Left hindlimb (tissue), 1 donor: ENCODE results near the gene GADD45B.

Source experiments
- DNase-seq: peaks from one replicate; pipeline ENCODE4 v3.0.0-alpha.2; 2018

Gene GADD45B, protein sequence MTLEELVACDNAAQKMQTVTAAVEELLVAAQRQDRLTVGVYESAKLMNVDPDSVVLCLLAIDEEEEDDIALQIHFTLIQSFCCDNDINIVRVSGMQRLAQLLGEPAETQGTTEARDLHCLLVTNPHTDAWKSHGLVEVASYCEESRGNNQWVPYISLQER

GRCh38 chr19:2475702-2476450 lies at the start of gene GADD45B:
GADD45B (plus strand) TSS chr19:2476127; CDS start chr19:2476359, 232 bp downstream.
- peak; percentile 98 for DNase-seq

DNA sequence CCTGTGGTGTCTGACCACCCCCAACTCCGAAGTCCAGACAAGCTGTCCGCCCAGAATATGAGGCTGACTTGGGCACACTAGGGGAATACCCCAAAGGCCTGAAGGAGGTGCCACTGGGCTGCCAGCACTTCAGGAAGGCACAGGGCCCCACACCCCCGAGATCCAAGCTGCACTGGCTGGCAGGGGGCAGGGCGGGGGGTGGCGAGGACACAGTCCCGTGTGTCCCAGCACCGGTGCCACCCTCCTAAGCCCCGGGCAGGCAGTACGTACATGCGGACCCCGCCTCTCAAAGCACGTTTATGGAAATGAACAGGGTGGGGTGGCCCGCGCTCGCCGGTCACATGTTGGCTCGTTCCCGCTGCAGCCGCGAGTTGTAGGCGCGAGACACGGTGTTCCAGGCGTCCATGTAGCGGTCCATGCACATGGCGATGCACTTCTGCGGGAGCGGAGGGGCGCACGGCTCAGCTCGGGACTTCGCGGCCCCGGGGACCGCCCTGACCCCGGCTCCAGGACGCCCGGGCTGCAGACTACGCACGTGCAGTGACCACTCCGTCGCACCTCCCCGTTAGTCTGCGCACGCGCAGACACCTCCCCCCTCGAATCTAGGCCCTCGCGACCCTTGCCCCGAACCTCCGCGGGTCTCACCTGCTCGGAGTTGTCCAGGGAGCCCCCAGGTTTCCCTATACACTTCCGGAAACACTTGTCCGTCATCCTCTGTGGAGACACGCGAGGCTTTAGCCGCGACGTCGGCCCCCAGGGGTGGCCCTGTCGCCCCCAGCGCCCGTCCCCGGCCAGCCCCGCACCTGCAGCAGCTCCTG lies 49.1 kb upstream of the GADD45B start:
- no peak for DNase-seq

- peak; percentile 98 for DNase-seq
Measured at GRCh38 chr19:2427429-2428320, 48.3 kb upstream of the GADD45B start, which contains the start of gene TIMM13. TIMM13 (minus strand) TSS chr19:2427586; CDS start chr19:2427533, 53 bp downstream.

GRCh38 chr19:2428321-2428690 lies 47.6 kb upstream of the GADD45B start:
- DNase-seq, result no peak

DNA sequence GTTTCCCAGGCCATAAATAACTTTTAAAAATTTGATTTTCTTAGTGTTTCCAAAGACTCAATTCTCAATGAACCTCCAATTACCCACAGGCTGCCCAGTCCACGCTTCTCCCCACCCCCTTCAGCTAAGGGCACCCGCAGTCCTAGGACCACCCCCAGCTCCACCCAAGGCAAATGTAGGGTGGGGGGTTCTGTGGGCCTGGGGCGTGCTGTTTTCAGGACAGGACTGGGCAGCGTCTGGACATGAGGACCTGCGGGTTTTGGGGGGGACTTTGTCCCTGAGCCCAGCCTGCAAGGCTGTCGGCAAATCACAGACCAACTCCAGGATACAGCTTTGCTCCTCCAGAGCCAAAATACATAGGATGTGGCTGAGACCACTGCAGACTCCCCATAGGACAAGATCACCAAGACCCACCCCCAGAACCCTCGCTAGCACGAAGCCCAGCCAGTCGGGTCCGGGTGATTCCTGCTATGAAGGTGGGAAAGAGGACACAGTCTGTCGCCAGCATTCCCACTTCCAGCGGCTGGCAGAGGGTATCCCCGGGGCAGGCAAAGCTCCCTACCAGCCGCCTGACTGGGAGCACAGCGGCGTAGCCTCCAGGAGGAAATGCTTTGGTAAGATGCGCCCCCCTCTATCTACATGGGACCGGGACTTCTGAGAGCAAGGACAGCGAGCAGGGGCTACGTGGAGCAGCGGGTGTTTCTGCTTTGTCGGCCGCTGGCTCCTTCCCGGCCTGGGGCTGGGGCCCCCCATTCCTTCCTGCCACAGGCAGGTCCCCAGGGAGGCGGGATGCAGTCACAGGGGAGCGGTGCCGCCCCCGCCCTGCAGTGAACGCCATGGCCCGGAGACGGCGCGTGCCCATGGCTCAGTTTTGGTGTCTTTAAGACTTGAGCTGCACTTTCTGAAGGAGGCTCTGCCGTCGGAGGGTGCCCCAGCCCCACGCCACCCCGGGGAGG lies 46.9 kb upstream of the GADD45B start:
- DNase-seq, result no peak

GRCh38 chr19:2429917-2430535 lies 45.9 kb upstream of the GADD45B start:
- DNase-seq, result no peak

DNA sequence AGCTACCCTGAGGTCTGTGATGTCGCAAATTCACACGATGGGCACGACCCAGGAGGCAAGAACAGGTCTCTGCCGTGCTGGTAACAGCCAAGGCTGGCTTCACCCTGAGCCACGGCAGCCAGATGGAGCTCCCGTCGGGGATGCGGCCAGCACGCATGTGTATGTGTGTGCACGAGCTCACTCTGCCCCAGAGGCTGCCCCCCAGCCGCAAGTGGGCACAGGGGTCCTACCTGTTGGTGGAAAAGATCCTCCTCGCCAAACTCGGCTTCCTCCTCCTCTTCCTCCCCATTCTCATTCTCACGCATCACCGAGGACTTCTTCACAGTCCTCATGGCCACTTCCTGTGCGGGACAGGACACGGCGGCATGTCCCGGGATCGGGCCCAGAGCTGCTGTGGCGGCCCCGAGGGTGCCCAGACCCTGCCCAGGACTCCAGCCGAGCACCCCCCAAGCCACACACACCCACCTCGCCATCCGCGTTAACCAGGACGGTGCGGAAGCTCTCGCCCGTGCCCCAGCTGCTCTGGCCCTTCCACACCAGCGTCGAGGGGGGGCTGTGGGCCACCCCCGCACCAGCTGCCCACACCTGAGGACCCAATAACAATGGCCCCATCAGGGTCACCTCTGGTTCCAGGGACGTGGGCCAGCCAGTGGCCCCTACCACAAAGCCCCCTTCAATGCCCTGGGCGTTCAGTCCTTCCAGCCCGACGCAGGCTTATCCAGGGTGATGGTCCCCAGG lies 44.4 kb upstream of the GADD45B start:
- no peak for DNase-seq

DNA sequence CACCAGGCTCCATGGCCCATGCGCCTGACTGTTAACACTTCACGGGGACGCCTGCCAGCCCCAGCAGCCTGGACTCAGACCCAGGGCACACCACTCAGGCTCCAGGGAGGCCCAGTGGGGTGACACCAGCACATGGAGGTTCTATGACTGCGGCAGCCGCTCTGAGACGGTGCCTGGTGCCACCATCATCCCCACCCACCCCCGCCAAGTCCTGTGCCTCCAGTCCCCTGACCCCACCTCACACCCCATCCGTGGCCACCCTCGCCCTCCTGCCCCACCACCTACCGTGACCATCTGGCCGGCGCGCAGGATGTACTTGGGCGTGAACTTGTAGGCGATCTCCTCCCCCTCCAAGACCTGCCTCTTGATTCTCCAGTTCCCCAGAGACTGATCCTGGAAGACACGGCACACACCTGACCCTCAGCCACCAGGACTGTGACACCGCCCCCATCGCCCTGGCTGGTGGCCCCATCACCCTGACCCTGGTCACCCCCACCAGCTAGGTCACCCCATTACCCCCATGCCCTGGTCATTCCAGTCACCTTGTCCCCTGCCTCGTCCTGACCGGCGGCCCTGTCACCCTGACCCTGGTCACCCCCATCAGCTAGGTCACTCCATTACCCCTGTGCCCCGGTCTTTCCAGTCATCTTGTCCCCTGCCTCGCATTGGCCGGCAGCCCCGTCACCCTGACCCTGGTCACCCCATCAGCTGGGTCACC lies 43.6 kb upstream of the GADD45B start:
- no peak for DNase-seq

GRCh38 chr19:2433854-2434253 lies 42.1 kb upstream of the GADD45B start:
- no peak for DNase-seq

- no peak for DNase-seq
Measured at GRCh38 chr19:2434267-2434666, 41.7 kb upstream of the GADD45B start.

GRCh38 chr19:2434721-2435265 lies 41.1 kb upstream of the GADD45B start:
- no peak for DNase-seq

GRCh38 chr19:2436384-2436783 lies 39.5 kb upstream of the GADD45B start:
- DNase-seq, result no peak

- DNase-seq, result no peak
Measured at GRCh38 chr19:2436926-2437325, 39.0 kb upstream of the GADD45B start.

GRCh38 chr19:2438178-2438577 lies 37.7 kb upstream of the GADD45B start:
- no peak for DNase-seq

- no peak for DNase-seq
Measured at GRCh38 chr19:2440515-2440914, 35.4 kb upstream of the GADD45B start.

GRCh38 chr19:2441096-2441752 lies 34.7 kb upstream of the GADD45B start:
- DNase-seq, result no peak

DNA sequence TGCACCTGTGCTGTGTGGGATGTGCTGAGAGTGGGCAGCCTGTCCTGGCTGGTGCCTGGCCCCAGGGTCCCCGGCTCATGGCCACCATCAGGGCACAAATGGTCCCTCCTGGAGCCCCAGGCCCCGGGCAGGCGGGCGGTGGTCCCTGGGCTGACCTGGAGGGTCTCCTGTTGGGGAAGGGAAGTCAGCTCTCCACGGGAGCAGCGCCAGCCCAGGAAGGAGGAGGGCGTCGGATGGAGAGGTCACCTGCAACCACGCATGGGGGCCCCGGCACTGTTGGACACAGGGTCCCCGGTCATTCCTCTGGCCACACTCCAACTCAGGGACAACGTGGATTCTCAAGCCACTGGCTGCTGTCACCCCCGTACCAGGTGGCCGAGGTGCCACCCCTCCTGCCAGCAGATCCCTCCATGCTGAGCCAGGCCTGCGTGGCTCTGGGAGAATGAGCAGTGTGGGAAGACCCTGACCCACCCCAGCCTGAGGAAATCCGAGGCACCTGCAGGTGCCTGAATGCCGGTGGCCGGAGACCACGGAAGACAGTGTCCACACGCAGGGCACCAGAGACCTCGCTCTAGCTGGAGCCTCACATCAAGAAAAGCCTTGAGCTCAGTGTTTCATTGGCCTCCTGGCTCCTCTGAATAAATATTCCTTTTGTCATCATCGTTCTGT lies 32.7 kb upstream of the GADD45B start:
- no peak for DNase-seq

GRCh38 chr19:2443785-2444182 lies 32.1 kb upstream of the GADD45B start:
- DNase-seq, result no peak
